ENCODE results near the gene CCND2.

CCND2 gene

DNA sequence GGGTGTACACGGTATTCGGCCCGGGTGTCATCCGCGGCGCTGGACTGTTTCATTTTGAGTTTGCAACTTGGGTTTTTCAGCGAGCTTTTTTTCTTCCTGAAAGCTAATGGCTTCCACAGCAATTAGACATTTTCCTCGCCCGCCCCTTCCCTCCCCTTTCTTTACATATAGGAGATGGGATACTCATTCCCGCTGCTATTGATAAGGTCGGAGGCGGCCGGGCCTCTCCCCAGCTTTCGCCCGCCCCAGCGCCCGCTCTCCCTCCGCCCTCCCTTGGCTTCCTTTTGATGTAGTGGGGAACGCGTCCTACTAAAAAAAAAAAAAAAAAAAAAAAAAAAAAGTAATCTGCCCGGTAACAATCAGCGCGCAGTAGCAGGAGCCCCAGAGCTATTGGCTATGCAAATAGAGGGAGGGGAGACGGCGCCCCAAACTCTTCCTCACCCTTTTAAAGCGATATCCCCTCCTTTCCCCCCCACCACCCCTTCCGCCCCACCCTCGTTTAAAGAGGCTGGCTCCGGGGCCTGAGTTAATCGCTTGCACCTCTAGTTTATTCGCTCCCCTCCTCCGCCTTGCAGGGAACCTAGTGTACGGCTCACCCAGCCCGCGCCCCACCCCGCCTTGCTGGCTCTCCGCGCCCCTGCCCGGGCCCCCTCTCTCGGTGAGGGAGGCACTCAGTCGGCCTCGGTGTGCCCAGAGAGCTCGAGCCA lies 1.7 kb upstream of the CCND2 start:
- peak overlapping the region; percentile 97 for H3K4me3 ChIP-seq (ENCODE audit: low read length)
- TF ChIP-seq CTCF (IDR thresholded peaks at IDR 0.05; ENCODE audit: insufficient read depth, low read depth, low read length, missing control alignments), result no peak
- peak; percentile 95 for DNase-seq (ENCODE audit: low read depth)

GRCh38 chr12:4272424-4273272 lies 914 bp upstream of the CCND2 start:
- peak; percentile 81 for DNase-seq (ENCODE audit: low read depth)
- H3K4me3 ChIP-seq (ENCODE audit: low read length), result peak overlapping the region; percentile 97
- TF ChIP-seq CTCF (IDR thresholded peaks at IDR 0.05; ENCODE audit: insufficient read depth, low read depth, low read length, missing control alignments), result no peak

DNA sequence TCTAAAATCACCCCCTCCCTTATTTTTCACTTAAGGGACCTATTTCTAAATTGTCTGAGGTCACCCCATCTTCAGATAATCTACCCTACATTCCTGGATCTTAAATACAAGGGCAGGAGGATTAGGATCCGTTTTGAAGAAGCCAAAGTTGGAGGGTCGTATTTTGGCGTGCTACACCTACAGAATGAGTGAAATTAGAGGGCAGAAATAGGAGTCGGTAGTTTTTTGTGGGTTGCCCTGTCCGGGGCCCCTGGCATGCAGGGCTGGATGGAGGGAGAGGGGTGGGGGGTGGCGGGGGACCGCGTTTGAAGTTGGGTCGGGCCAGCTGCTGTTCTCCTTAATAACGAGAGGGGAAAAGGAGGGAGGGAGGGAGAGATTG lies 300 bp upstream of the CCND2 start:
- no peak for DNase-seq (ENCODE audit: low read depth)
- H3K4me3 ChIP-seq (ENCODE audit: low read length), result peak overlapping the region; percentile 97
- TF ChIP-seq CTCF (IDR thresholded peaks at IDR 0.05; ENCODE audit: insufficient read depth, low read depth, low read length, missing control alignments), result no peak

GRCh38 chr12:4274396-4275015 lies 944 bp downstream of the CCND2 start:
- DNase-seq (ENCODE audit: low read depth), result no peak
- H3K4me3 ChIP-seq (ENCODE audit: low read length), result peak overlapping the region; percentile 97
- no peak for TF ChIP-seq CTCF (IDR thresholded peaks at IDR 0.05; ENCODE audit: insufficient read depth, low read depth, low read length, missing control alignments)

DNA sequence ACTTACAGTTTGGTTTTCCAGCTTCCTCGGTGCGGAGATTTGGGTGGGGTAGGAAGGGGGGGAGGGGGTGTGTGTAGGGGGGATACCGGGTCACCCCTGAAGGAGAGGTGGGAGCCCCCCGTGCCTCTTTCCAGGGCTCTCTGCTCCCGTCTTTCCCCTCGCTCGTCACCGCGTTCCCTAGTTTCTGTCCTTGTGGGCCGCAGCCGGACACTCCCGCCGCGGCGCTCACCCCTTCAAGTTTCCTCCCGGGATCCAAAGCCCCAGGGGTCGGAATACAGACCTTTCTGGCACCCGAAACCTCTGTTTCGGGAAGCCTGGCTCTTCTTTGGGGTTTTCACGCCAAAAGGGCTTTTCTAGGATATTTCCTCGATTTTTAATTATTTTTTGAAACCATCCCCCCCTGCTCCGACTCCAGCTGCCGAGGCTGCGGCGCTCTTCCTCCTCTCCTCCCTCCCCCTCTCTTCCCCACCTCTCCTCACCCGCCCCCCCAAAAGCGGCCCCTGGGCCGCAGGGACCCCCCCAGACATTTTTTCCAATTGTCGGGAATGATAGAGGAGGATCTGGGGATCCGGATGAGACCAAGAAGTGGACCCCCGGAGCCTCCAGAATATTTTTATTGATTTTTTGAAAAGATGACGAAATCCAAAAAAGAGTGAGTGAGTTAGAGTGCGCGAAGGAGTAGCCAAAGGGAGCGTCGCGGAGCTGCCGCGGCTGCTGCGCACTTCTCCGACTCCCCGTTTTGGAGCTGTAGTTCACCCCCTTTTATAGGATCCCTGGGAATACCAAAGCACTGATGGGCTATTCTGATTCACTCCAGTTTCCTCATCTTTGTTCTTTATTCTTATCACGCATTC lies 1.7 kb downstream of the CCND2 start:
- DNase-seq (ENCODE audit: low read depth), result peak; percentile 60
- TF ChIP-seq CTCF (IDR thresholded peaks at IDR 0.05; ENCODE audit: insufficient read depth, low read depth, low read length, missing control alignments), result no peak
- H3K4me3 ChIP-seq (ENCODE audit: low read length), result peak overlapping the region; percentile 97

GRCh38 chr12:4275870-4276301 lies 2.3 kb downstream of the CCND2 start:
- TF ChIP-seq CTCF (IDR thresholded peaks at IDR 0.05; ENCODE audit: insufficient read depth, low read depth, low read length, missing control alignments), result no peak
- no peak for DNase-seq (ENCODE audit: low read depth)
- H3K4me3 ChIP-seq (ENCODE audit: low read length), result peak overlapping the region; percentile 97

Measured in epithelial cell of esophagus (primary cell).